HG03108 (cell line): ENCODE measurements around the gene FAM3D.
A peak's percentile ranks its signal among the peaks of the same experiment; 100 is the strongest.

Experiments used
- ATAC-seq: cut with Tn5 transposase; IDR thresholded peaks from one replicate; pipeline ENCODE4 v1.9.1; 2021; ENCODE audit warnings: moderate library complexity; ENCODE audit not compliant: unreplicated experiment

The FAM3D gene

GRCh38 chr3:58604031-58604430 lies 62.5 kb downstream of the FAM3D start:
- ATAC-seq = no peak

- no peak for ATAC-seq
These were observed 63.0 kb downstream of the FAM3D start for GRCh38 chr3:58603606-58604005.

DNA sequence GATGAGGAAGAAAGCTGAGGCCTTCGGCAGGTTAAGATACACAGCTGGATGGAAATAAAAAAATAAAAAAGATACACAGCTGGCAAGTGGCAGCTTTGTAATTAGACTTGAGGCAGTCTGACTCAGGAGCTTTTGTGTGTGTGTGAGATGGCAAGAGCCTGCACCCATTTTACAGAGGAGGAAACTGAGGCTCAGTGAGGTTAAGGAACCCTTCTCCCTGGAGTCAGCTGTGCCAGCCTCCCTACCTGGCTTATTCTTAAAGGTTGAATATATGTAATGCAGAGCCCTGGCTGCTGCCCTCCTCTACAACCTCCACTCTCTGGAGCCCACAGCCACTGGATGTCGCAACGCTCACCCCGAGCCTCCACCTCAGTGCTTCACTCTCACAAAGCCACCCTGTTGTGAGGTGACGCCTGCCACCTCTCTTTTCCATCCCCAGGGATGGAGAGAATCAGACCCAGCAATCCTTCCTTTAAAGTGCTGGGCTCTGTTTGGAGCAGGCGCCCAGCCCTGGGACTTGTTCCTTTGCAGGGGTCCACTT lies 68.7 kb downstream of the FAM3D start:
- no peak for ATAC-seq

DNA sequence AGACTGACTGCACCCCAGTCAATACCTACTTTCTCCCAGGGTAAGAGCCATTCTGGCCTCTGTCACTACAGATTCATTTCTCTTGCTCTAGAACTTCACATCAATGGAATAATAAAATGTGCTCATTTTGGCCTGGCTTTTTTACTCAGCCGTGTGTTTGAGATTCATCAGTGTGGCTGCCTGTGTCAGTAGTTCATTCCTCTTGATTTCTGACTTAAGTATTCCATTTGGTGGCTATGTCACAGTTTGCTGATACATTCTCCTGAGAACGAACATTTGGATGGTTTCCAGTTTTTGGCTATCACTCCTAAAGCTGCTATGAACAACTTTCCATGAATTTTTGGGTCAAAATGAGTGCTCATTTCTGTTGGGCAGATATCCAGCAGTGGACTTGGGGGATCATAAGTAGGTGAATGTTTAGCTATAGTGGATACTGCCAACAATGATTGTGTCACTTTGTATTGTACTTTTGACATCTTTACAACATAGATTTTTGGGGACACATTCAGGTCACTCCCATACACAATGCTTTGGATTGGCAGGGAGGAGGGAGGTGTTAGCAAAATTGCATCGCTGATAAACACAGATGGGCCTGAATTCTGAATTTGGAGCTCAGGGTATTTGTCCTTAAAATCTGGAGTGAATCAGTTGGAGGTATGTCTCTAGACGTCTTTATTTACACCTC lies 69.6 kb downstream of the FAM3D start:
- ATAC-seq = no peak

GRCh38 chr3:58594117-58594516 lies 72.5 kb downstream of the FAM3D start:
- ATAC-seq = no peak

DNA sequence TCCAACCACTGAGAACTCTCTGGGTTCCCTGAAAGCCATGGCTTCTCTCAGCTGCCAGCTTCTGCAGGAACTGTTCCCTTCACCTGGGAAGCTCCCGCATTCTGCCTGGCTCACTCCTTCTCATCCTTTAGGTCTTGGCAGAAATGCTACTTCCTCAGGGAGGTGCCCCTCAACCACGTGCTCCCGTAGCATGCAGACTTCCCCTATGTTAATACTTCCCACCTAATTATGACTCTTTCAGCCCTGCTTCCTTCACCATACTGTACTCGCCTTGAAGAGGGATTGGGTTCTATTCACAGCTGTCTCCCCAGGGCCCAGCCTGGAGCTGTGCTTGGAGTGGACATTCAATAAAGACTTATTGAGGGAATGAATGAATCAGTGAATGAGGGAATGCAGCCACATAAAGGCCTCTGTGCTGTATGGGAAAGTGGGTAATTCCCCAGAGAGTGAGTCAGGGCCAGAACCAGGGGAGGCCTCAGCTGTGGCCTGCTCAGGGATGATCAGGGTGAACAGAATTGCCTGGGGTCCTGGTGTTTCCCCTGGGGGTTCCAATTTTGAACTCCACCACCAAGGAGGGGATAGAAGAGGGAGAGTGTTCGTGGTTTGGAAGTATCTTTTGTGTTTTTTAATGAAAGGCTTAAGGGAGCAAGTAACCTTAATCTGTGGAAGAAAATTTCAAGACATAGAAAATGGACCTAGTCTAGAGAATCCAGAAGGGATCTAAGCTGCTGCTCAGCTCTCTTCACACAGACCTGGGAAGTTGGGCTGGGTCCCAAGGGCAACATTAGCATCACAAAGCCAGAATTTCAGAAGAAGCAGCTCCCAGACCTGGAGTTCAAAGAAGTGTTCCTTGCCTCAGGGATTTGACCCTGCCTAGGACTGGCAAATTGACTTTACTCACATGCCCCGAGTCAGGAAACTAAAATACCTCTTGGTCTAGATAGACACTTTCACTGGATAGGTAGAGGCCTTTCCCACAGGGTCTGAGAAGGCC lies 74.8 kb downstream of the FAM3D start:
- ATAC-seq = no peak

DNA sequence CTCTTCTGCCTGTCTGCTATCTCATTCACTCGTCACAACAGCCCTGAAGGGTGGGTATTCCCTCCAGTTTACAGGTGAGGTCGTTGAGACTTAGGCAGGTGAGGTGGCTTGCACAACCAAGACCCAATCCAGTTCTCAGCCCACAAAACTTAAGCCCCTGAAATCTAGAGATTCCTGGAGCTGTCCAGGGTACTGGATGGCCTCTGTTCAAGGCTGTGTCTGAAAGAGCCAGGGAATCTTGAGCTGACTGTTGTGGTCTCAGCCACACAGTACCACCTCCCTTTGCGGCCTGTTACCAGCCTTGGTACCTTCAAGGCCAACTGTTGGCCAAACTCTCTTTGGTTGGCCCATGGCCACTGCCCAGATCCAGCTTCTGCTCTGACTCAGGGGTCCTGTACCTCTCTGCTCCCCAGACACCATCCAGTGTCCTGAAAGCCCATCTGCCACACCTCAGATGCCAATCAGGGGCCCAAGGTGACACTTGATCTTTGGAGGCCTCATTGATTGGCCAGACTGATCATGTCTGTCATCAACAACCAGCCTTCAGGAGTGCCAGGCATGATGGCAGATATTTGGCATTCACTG lies 78.5 kb downstream of the FAM3D start:
- ATAC-seq = no peak

DNA sequence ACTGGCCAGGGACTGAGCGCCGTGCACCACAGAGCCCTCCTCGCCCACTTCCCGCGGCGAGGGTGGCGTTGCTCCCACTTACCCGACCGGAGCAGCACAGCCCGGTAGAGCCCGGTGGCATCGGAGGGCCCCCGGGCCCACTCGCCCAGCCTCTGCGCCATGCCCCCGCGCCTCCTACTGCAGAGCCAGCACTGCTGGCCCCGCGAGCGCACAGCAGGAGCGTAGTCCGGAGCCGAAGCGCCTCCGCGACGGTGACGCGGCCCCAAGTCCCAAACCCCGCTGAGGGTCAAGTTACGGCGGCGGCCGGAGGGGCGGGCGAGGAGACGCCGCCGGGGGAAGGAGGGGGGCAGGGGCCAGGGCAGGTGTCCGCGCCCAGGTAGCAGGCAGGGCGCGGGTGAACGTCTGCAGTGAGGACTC lies 79.8 kb downstream of the FAM3D start:
- no peak for ATAC-seq

GRCh38 chr3:58585994-58586393 lies 80.6 kb downstream of the FAM3D start:
- ATAC-seq = no peak

DNA sequence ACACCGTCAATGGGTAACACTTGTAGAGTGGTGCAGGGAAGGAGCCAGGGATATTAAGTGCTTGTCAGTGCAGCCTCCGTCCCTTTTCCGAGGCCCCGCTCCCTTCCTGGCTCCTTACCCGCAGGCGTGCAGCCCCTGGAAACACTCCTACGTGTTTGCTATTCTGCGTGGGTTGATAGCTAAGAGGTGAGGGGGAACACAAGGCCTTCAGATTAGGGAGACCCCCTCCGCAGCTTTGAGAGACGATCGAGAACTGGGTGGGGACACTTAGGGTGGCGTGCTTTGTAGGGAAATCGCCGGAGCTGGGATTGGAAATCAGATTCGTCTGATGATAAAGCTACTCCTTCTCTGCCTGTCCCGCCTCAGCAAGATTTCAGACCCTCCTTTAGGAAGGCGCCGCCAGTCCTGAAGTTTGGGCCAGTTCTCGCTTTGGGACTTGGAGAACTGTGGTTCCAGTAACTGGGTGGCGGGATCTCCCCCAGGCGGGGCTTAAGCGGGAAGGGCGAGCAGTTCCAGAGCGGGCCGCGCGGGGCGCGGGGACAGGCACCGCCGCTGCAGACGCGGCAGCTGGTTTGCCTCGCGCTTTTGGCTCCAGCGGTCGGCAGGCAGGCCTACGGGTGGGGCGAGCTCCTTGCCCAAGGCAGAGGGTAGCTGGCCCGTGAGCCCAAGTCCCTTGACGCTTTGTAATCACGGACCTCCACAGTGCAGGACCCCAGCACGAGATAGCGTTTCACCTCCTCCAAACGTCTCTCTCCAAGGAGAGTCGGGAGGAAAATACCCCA lies 81.4 kb downstream of the FAM3D start:
- peak; percentile 69 for ATAC-seq

DNA sequence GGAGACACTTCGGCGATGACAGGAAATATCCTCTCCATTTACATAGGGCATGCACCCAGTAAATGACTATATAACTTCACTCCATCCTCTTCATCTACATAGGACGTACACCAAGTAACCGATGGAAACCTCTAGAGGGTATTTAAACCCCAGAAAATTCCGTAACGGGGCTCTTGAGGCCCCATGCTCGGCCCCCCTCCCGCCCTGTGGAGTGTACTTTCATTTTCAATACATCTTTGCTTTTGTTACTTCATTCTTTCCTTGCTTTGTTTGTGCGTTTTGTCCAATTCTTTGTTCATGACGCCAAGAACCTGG lies 81.9 kb downstream of the FAM3D start:
- no peak for ATAC-seq
